ENCODE results near the gene RAD51B.

- TF ChIP-seq POLR2A (IDR thresholded peaks at IDR 0.05; ENCODE audit: low read depth, low read length) (no peak), POLR2AphosphoS5 (IDR thresholded peaks at IDR 0.05; ENCODE audit: low read depth, low read length) (no peak)
Measured at GRCh38 chr14:68076451-68076850, 256.9 kb downstream of the RAD51B start.

Measured in GM12892 (cell line).